Uterus (tissue), 4 donors: ENCODE measurements around the gene KCTD2. TPM values are rescaled to one million over a fixed set of nuclear protein-coding genes. Genes with fewer than 3 reads are reported as not detected.
"Not testable (repeated sequence)": the region's sequence is repeated elsewhere in the genome, so short reads cannot be mapped to it uniquely, and the experiment has no call there.

Experiments
- DNase-seq, 2 donors: peaks; one replicate each; pipeline ENCODE4 v3.0.0-alpha.2; 2019 to 2020
- H3K27ac ChIP-seq, 2 donors: fragments of 200-600 bp; sonication (generic); 1 replicate in 1 of 2; 2 replicates in 1 of 2; pipeline ENCODE4 v1.5.1; 2016 to 2018
- H3K27me3 ChIP-seq, 2 donors: fragments of 200-600 bp; sonication (generic); one replicate each; pipeline ENCODE4 v1.5.1; 2018 to 2019; ENCODE audit warnings: control low read depth in 1 of 2
- H3K36me3 ChIP-seq, 2 donors: fragments of 200-600 bp; sonication (generic); one replicate each; pipeline ENCODE4 v1.5.1; 2019; ENCODE audit warnings: control low read depth in 1 of 2
- H3K4me1 ChIP-seq, 2 donors: fragments of 200-600 bp; sonication (generic); one replicate each; pipeline ENCODE4 v1.5.1; 2018 to 2019; ENCODE audit warnings: control low read depth in 1 of 2
- H3K4me3 ChIP-seq, 2 donors: fragments of 200-600 bp; sonication (generic); 1 replicate in 1 of 2; 2 replicates in 1 of 2; pipeline ENCODE4 v1.5.1; 2018 to 2019; ENCODE audit warnings: mild to moderate bottlenecking in 1 of 2
- H3K9me3 ChIP-seq, 2 donors: fragments of 200-600 bp; sonication (generic); one replicate each; pipeline ENCODE4 v1.5.1; 2019; ENCODE audit warnings: control low read depth in 1 of 2
- POLR2A ChIP-seq, 2 donors: fragments of 450-650 bp; IDR thresholded peaks; one replicate each; pipeline ENCODE4 v1.6.1; 2016; ENCODE audit warnings: antibody characterized with exemption in 2 of 2, mild to moderate bottlenecking in 1 of 2, moderate library complexity in 1 of 2
- intact Hi-C: fragments of 100-400 bp; cut with DNase I; formaldehyde crosslinking; loops from one replicate; pipeline ENCODE4 v1.15.1; 2023; ENCODE audit warnings: low total_unique reads
- total RNA-seq, 4 donors: library from RNA; depleted of rRNA in 3 of 4; stranded (reverse); fragments of >200 nt in 3 of 4; gene quantifications; one replicate each; pipeline versions ENCODE4 v1.1.0 to v1.2.4, GENCODE V29; 2014 to 2023
- TF ChIP-seq, protein P1 (sequence below), 4 experiments: fragments of 200-600 bp in 2 of 4; fragments of 450-650 bp in 2 of 4; sonication (generic) in 2 of 4; IDR thresholded peaks; one replicate each; pipeline ENCODE4 v1.5.1; 2016 to 2019; ENCODE audit warnings: antibody characterized with exemption in 4 of 4, mild to moderate bottlenecking in 2 of 4, moderate library complexity in 1 of 4
- donor health status: DM: yes; HTN: yes; CAD: no.

Gene KCTD2
- total RNA-seq, 4 donors from 2014 or later: 2.4 to 39.0 (median 15.0) TPM

DNA sequence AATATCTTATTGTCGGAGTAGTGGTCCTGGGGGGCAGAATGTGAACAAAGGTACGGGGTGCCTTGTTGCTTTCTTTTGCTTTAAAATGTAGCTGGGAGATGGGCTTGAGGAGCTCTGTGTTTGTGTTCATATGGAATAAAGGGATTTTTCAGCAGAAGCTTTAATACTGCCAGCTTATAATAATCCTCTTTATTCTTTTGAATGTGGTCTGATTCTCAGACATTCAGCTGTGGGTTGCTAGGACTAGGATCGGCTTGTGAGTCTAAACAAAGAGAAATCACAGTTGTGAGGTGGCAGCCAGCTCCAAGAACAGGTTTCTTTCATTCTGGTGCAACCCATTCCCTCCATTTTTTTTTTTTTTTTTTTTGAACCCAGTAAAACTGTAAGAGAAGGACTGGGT, 27.3 kb upstream of the KCTD2 start:
- H3K4me3 ChIP-seq: no peak overlapping the region
- TF ChIP-seq POLR2A (IDR thresholded peaks at IDR 0.05): no peak
- TF ChIP-seq, protein P1, sequence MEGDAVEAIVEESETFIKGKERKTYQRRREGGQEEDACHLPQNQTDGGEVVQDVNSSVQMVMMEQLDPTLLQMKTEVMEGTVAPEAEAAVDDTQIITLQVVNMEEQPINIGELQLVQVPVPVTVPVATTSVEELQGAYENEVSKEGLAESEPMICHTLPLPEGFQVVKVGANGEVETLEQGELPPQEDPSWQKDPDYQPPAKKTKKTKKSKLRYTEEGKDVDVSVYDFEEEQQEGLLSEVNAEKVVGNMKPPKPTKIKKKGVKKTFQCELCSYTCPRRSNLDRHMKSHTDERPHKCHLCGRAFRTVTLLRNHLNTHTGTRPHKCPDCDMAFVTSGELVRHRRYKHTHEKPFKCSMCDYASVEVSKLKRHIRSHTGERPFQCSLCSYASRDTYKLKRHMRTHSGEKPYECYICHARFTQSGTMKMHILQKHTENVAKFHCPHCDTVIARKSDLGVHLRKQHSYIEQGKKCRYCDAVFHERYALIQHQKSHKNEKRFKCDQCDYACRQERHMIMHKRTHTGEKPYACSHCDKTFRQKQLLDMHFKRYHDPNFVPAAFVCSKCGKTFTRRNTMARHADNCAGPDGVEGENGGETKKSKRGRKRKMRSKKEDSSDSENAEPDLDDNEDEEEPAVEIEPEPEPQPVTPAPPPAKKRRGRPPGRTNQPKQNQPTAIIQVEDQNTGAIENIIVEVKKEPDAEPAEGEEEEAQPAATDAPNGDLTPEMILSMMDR (IDR thresholded peaks at IDR 0.05): no peak
- H3K27me3 ChIP-seq: no peaks in the 10 kb centered on the region
- no peaks in the 10 kb centered on the region for H3K9me3 ChIP-seq
- intact Hi-C loops: loop anchor here (10.0 kb wide), 1 partner anchor 55 kb away; no protein-coding TSS in a partner anchor
- H3K27ac ChIP-seq: no peak overlapping the region
- no peaks in the 10 kb centered on the region for H3K36me3 ChIP-seq
- DNase-seq: no peak
- H3K4me1 ChIP-seq: no peaks in the 10 kb centered on the region

DNA sequence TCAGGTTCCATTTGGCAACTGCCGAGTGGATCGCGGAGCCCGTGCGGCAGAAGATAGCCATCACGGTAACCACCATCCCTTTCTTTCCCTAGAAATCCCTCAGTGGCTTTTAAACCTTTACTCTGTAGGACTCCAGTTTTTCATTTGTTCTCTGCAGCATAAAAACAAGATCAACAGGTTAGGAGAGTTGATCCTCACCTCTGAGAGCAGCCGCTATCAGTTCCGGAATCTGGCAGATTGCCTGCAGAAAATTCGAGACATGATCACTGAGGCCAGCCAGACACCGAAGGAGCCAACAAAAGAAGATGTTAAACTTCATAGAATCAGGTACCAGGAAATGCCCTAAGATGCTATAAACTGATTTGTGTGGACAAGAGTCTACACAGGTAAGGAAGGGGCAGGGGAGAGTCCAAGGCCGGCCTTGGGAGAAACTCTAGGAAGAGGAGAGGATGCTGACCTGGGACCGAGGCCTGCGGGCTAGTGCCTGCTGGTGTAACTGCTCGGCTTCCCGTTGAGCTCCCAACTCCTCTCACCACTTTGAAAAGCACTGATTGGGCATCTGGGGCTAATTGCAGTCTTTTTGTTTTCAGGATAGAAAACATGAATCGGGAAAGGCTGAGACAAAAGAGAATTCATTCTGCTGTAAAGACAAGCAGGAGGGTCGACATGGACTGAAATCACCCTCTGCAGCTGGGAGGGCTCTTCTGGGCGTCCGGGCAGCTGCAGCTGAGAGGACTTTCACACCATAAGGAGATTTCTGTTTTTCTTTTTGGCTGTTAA, 26.5 kb upstream of the KCTD2 start:
- Histone ChIP-seq H3K4me1 (no peaks in the 10 kb centered on the region), H3K36me3 (no peaks in the 10 kb centered on the region), H3K27ac (no peak overlapping the region), H3K4me3 (no peak overlapping the region), H3K27me3 (no peaks in the 10 kb centered on the region), H3K9me3 (no peaks in the 10 kb centered on the region)
- DNase-seq: no peak
- TF ChIP-seq POLR2A (IDR thresholded peaks at IDR 0.05): no peak
- TF ChIP-seq, protein P1 (IDR thresholded peaks at IDR 0.05): no peak
- intact Hi-C loops: no loop called here

DNA sequence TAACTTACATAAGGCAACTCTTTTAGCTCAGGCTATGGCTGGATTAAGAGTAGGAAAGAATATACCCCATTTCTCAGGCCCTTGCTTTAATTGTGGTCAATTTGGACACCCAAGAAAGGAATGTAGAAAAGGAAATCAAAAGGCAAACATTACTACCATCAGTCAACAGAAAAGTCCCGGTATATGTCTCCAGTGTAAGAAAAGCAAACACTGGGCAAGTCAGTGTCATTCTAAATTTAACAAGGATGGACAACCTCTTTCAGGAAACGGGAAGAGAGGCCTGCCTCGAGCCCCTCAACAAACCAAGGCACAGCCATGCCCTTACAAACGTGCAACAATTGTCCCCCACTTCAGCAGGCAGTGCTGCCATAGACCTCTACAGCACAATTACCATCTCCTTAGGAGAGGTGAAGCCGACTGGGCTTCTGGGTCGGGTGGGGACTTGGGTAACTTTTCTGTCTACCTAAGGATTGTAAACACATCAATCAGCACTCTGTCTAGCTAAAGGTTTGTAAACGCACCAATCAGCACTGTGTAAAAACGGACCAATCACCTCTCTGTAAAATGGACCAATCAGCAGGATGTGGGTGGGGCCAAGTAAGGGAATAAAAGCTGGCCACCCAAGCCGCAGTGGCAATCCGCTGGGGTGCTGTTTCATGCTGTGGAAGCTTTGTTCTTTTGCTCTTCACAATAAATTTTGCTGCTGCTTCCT, 22.2 kb upstream of the KCTD2 start:
- no peaks in the 10 kb centered on the region for H3K36me3 ChIP-seq
- no peak for DNase-seq
- H3K27me3 ChIP-seq: no peaks in the 10 kb centered on the region
- no peak overlapping the region for H3K4me3 ChIP-seq
- H3K27ac ChIP-seq: no peak overlapping the region
- intact Hi-C loops: no loop called here
- no peaks in the 10 kb centered on the region for H3K9me3 ChIP-seq
- H3K4me1 ChIP-seq: no peaks in the 10 kb centered on the region
- TF ChIP-seq, protein P1 (IDR thresholded peaks at IDR 0.05): no peak
- no peak for TF ChIP-seq POLR2A (IDR thresholded peaks at IDR 0.05)

DNA sequence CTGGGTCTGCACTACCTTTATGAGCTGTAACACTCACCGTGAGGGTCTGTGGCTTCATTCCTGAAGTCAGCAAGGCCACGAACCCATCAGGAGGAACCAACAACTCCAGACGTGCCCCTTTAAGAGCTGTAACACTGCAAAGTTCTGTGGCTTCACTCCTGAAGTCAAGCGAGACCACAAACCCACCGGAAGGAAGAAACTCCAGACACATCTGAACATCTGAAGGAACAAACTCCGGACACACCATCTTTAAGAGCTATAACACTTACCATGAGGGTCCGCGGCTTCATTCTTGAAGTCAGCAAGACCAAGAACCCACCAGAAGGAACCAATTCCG, 21.7 kb upstream of the KCTD2 start:
- H3K27ac ChIP-seq, H3K4me3 ChIP-seq, H3K27me3 ChIP-seq, H3K4me1 ChIP-seq, H3K9me3 ChIP-seq, H3K36me3 ChIP-seq, intact Hi-C loops, DNase-seq: not testable (repeated sequence)

DNA sequence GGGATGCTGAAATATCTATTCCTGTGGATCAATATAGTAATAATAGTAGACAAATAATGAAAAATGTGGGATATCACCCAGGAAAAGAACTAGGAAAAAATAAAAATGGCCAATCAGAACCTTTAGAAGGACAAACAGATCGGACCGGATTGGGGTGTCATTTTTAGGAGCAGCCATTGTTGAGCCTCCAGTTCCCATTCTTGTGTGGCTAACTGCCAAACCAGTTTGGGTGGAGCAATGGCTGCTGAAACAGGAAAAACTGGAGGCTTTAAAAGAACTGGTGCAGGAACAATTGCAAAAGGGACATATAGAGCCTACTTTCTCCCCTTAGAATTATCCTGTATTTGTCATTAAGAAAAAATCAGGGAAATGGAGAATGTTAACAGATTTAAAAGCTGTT, 20.4 kb upstream of the KCTD2 start:
- DNase-seq, H3K4me3 ChIP-seq, H3K27ac ChIP-seq, H3K36me3 ChIP-seq, H3K4me1 ChIP-seq, intact Hi-C loops, H3K9me3 ChIP-seq, H3K27me3 ChIP-seq: not testable (repeated sequence)

DNA sequence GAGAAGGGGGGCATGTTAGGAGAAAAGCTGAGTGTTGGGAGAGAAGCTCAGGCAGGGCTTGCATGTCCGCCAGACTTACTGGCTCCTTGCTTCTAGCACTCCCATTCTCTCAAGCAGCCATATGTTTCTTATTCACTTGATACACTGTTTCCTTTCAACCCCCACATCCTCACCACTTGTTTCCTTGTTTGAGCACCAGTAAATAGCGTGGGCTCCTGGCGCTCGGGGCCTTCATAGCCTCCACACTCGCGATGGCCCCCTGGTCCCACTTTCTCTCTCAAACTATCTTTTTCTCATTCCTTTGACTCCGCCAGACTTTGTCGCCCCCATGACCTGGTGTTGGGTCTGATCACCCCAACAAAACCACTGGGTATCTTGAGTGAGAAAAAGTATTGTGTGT, 16.9 kb upstream of the KCTD2 start:
- no peaks in the 10 kb centered on the region for H3K27me3 ChIP-seq
- intact Hi-C loops: no loop called here
- no peaks in the 10 kb centered on the region for H3K9me3 ChIP-seq
- no peak for DNase-seq
- no peak overlapping the region for H3K4me3 ChIP-seq
- no peak overlapping the region for H3K27ac ChIP-seq
- TF ChIP-seq POLR2A (IDR thresholded peaks at IDR 0.05): no peak
- TF ChIP-seq, protein P1 (IDR thresholded peaks at IDR 0.05): no peak
- no peaks in the 10 kb centered on the region for H3K36me3 ChIP-seq
- peaks cover 0 to 6% of the 10 kb centered on the region in 2 donors for H3K4me1 ChIP-seq
